ENCODE data around the gene MAB21L2.

The MAB21L2 gene

GRCh38 chr4:150624055-150624454 is 42.1 kb downstream of the MAB21L2 start (continued):
- TF ChIP-seq CTCF (tag by site-specific recombination; IDR thresholded peaks at IDR 0.05) (no peak), HOXA7 (CRISPR knock-in tag; IDR thresholded peaks at IDR 0.05; ENCODE audit: borderline replicate concordance) (no peak)

GRCh38 chr4:150625033-150625432 is 43.1 kb downstream of the MAB21L2 start:
- Histone ChIP-seq H3K4me3 (ENCODE audit: low read depth, low read length) (no peak overlapping the region), H3K4me1 (ENCODE audit: control insufficient read depth, insufficient read depth, low read length) (no peaks in the 10 kb centered on the region), H3K9me3 (ENCODE audit: control insufficient read depth, insufficient read depth, low read depth, low read length) (no peaks in the 10 kb centered on the region), H3K36me3 (ENCODE audit: control insufficient read depth in 2 of 2, insufficient read depth in 1 of 2, low read length in 2 of 2) (no peaks in the 10 kb centered on the region), H3K27ac (ENCODE audit: extremely low read depth, low read depth, low read length) (no peak overlapping the region)
- TF ChIP-seq KLF8 (tag by site-specific recombination; IDR thresholded peaks at IDR 0.05) (no peak), MEIS1 (CRISPR knock-in tag; IDR thresholded peaks at IDR 0.05; ENCODE audit: borderline replicate concordance) (no peak), ZNF366 (tag by site-specific recombination; conservative IDR thresholded peaks at IDR 0.05) (no peak), ZNF223 (tag by site-specific recombination; IDR thresholded peaks at IDR 0.05) (no peak), ZNF560 (tag by site-specific recombination; IDR thresholded peaks at IDR 0.05; ENCODE audit: borderline replicate concordance) (no peak), ZNF548 (tag by site-specific recombination; IDR thresholded peaks at IDR 0.05) (no peak), ZNF692 (tag by site-specific recombination; IDR thresholded peaks at IDR 0.05) (no peak), ZNF175 (tag by site-specific recombination; IDR thresholded peaks at IDR 0.05) (no peak), PRDM4 (tag by site-specific recombination; IDR thresholded peaks at IDR 0.05) (no peak), ZNF404 (tag by site-specific recombination; IDR thresholded peaks at IDR 0.05) (no peak), IKZF3 (tag by site-specific recombination; IDR thresholded peaks at IDR 0.05) (no peak), PRDM2 (tag by site-specific recombination; IDR thresholded peaks at IDR 0.05; ENCODE audit: borderline replicate concordance) (no peak), PATZ1 (tag by site-specific recombination; IDR thresholded peaks at IDR 0.05) (no peak), ZFP3 (tag by site-specific recombination; IDR thresholded peaks at IDR 0.05; ENCODE audit: low read depth) (no peak), HOXA7 (CRISPR knock-in tag; IDR thresholded peaks at IDR 0.05; ENCODE audit: borderline replicate concordance) (no peak), PRDM10 (tag by site-specific recombination; IDR thresholded peaks at IDR 0.05) (no peak), SP7 (tag by site-specific recombination; IDR thresholded peaks at IDR 0.05) (no peak)
- CTCF ChIA-PET, result no interaction called here
- POLR2A ChIA-PET, result no interaction called here

Measured in HEK293 (cell line).